AG10803 (cell line): Measurements from ENCODE around the gene GSG1L2.

Experiments
- DNase-seq: peaks from one replicate; pipeline ENCODE4 v3.0.0; 2010; ENCODE audit warnings: low read depth
- H3K4me3 ChIP-seq: 2 replicates; pipeline ENCODE4 v1.5.1; 2011; ENCODE audit warnings: mild to moderate bottlenecking, low read length, control low read depth
- CTCF ChIP-seq: conservative IDR thresholded peaks from 2 replicates; pipeline ENCODE4 v1.5.1; 2011; ENCODE audit warnings: mild to moderate bottlenecking, low read length, control low read depth, inconsistent platforms

Gene GSG1L2

DNA sequence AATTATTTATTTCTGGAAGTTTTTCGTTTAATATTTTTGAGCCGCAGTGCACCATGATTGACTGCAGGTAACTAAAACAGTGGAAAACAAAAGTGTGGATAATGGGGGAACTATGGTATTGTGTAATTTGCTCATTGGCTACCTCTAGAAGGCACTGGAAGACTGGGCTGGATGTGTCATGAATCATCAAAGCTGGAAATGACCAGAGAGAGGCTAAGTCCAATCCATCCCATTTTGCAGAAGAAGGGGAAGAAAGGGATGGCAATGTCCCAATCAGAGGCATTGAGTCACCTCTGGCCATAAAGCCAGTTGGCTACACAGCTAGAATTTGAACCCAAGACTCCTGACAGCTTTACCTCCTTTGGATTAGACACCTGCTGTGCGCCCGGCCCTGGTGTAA lies 33.2 kb upstream of the GSG1L2 start:
- DNase-seq, result no peak
- H3K4me3 ChIP-seq, result no peak overlapping the region
- no peak for TF ChIP-seq CTCF

GRCh38 chr17:9854255-9854654 lies 32.4 kb upstream of the GSG1L2 start:
- no peak for TF ChIP-seq CTCF
- H3K4me3 ChIP-seq, result no peak overlapping the region
- no peak for DNase-seq

- no peak overlapping the region for H3K4me3 ChIP-seq
- DNase-seq, result no peak
- TF ChIP-seq CTCF, result no peak
These were observed 28.3 kb upstream of the GSG1L2 start for GRCh38 chr17:9850151-9850550.

- no peak for DNase-seq
- TF ChIP-seq CTCF, result no peak
- no peak overlapping the region for H3K4me3 ChIP-seq
These were observed 23.4 kb upstream of the GSG1L2 start for GRCh38 chr17:9845306-9845705.

- no peak for DNase-seq
- TF ChIP-seq CTCF, result no peak
These were observed 22.3 kb upstream of the GSG1L2 start for GRCh38 chr17:9844153-9844552.

DNA sequence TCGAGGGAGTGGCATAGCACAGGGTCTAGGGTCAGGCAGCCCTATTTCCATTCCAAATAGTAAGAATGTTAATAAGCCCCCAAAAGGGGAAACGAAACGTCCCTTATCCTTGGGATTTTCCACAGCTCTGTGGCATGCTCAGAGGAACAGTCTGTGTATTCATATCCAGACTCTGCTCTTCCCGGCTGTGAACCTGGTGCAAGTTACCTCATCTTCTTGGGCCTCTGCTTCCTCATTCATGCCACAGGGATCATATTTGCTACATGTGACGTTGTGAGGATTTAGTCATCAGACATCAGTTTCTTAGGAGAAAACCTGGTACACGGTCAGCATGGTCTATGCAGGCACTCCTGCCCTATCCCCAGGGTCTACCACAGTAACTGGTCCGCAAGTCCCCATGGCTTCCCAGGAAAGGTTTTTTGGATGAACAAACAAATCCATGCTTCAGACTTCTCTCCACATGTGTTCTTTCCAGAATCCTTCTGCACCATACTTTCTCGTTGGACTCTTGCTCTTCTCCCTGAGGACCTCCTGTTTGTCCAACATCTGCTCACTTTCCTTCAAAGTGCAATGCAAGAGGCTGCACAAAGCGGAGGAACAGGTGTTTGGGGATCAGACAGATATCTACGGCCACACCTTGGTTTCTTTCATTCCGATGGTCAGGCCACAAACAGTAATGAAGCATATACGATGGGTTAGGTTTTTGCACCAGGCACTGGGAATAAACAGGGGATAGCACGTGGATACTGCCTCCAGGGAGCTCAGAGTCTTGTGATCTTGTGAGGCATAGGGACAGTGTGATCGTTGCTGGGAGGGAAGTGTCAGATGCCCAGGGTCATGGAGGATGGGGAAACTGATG lies 21.5 kb upstream of the GSG1L2 start:
- no peak for DNase-seq
- H3K4me3 ChIP-seq, result no peak overlapping the region
- TF ChIP-seq CTCF, result no peak

More at GRCh38 chr17:9844153-9844552, 22.3 kb upstream of the GSG1L2 start:
- no peak overlapping the region for H3K4me3 ChIP-seq

DNA sequence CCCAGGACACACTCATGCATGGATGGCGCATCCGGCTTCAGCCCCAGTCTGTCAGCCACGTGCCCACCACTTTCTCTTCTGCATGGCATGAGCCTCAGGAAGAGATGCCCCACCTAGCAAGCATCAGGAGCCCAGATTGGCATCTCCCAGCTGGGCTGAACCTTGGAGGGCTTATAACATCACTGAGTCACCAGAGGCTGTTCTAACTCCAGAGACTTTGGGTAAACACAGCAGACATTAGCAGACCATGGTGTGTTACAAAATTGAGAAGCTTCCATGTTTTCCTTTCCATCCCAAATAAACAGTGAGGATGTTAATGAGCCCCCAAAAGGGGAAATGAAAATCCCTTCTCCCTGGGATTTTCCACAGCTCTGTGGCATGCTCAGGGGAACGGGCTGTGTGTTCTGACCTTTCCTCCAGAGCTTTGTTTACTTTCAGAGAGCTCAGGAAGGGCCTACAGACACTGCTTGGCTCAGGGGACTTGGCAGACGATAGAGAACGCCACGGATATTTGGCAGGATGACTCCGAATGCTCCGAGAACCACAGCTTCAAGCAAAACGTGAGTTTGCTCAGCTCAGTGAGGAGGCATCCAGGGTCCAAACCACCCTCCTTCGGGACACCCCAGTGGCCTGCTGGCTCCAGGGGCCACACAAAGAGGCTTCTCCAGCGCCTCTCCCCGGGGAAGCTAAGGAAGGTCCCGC lies 20.3 kb upstream of the GSG1L2 start:
- DNase-seq, result peak; percentile 61
- no peak overlapping the region for H3K4me3 ChIP-seq
- TF ChIP-seq CTCF, result no peak
